D721Med (cell line): Measurements from ENCODE around the gene RAET1E.
"Not testable (repeated sequence)": the region's sequence is repeated elsewhere in the genome, so short reads cannot be mapped to it uniquely, and the experiment has no call there.

Experiments
- DNase-seq: peaks from one replicate; pipeline ENCODE4 v3.0.0; 2011; ENCODE audit warnings: low spot score; ENCODE audit not compliant: insufficient read length
- FAIRE-seq: peaks from 2 replicates; lab custom pipeline; 2011; peaks lifted over from hg19 to GRCh38; lab: Jason Lieb, UNC
- TF ChIP-seq, protein P1 (sequence below): IDR thresholded peaks from 2 replicates; pipeline ENCODE4 v1.5.1; 2012; ENCODE audit warnings: mild to moderate bottlenecking, control low read depth; ENCODE audit not compliant: insufficient read depth; ENCODE audit errors: missing control alignments

RAET1E gene

GRCh38 chr6:149939909-149940671 lies 42.2 kb upstream of the RAET1E start:
- no peak for DNase-seq
- TF ChIP-seq, protein P1, sequence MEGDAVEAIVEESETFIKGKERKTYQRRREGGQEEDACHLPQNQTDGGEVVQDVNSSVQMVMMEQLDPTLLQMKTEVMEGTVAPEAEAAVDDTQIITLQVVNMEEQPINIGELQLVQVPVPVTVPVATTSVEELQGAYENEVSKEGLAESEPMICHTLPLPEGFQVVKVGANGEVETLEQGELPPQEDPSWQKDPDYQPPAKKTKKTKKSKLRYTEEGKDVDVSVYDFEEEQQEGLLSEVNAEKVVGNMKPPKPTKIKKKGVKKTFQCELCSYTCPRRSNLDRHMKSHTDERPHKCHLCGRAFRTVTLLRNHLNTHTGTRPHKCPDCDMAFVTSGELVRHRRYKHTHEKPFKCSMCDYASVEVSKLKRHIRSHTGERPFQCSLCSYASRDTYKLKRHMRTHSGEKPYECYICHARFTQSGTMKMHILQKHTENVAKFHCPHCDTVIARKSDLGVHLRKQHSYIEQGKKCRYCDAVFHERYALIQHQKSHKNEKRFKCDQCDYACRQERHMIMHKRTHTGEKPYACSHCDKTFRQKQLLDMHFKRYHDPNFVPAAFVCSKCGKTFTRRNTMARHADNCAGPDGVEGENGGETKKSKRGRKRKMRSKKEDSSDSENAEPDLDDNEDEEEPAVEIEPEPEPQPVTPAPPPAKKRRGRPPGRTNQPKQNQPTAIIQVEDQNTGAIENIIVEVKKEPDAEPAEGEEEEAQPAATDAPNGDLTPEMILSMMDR: no peak
- no peak for FAIRE-seq

DNA sequence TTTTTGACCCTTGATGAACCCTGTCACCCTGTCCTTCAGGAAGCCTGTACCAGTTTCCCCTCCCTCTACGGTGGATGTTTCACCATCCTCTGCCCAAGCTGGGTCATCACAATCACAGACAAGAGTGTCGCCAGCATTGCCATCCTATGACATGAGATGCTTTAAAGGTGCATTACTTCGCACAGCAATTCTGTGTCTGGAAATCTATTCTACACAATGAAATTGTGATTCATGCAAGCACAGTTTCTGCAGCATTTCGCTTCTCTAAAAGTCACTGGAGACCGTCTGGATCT lies 41.4 kb upstream of the RAET1E start:
- no peak for FAIRE-seq
- TF ChIP-seq, protein P1: no peak
- no peak for DNase-seq

GRCh38 chr6:149938571-149939355 lies 40.9 kb upstream of the RAET1E start:
- TF ChIP-seq, protein P1: no peak
- FAIRE-seq (no peak), DNase-seq (no peak)

DNA sequence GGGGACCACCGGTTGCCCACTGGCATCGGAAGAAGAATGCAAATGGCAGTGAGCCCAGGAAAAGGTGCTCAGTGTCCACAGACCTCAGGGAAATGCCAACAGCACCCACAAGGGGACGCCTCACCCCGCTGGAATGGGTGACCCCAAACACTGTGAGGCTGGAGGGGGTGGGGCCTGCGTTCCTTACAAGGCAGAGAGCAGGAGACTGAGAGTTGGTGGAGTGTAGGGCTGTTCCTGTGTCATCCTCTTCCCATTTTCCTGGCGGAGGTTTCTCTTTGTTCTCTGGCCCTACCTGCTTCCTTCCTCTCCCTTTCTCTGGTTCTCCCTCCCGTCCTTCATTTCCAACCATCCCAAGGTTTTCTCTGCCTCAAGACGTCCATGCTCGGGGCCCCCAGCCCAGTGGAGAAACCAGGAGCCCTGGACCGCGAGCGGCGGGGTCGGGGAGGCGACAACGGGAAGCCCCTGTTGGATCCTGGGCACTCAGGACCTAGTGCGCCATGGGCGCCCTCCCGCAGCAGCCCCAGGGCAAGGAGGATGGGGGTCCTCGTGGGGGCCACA lies 40.2 kb upstream of the RAET1E start:
- not testable (repeated sequence) for FAIRE-seq, DNase-seq

DNA sequence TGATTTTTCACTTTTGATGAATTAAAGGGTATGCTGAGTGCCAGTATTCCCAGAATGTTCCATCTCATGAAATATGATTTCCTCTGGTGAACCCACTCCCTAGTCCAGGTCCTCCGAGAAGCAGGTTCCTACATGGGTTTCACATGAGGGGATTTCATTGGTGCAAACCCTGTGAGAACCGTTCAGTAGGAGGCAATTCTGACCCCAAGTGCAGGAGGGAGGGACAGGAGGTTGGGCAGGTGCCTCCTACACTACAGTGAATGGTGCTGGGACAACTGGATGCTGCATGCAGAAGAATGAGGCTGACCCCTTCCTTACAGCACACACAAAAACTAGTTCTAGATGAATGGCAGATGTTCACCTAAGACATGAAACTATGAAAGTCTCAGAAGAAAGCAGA lies 38.8 kb upstream of the RAET1E start:
- no peak for FAIRE-seq
- no peak for DNase-seq
- TF ChIP-seq, protein P1: no peak

GRCh38 chr6:149935668-149936067 lies 37.8 kb upstream of the RAET1E start:
- DNase-seq (no peak), FAIRE-seq (no peak)
- TF ChIP-seq, protein P1: no peak

DNA sequence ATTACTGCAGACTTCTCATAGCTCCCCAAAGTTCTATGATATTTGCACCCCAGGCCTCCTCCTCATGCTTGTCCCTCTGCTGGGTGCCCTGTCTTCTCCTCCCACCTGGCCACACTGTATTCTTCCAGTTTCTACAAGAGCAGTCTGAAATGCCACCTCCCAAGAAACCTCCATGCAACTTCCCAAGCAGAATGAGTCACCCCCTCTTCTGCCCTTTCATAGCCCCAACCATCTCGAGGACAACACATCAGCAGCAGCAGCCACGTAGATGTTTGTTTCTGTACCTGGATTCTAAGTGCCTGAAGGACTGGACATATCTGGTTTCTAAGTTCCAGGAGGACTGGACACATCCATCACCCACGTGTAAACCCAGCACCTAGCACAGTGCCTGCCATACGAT lies 37.3 kb upstream of the RAET1E start:
- TF ChIP-seq, protein P1: no peak
- DNase-seq: no peak

More for the DNA sequence above, 37.3 kb upstream of the RAET1E start:
- FAIRE-seq: no peak
